HepG2 (cell line): ENCODE results near the gene FAM83F.

Experiments used
- ATF3 ChIP-seq: sonication (generic); formaldehyde crosslinking; IDR thresholded peaks from 2 replicates; pipeline ENCODE4 v1.4.0; 2020; ENCODE audit warnings: missing genetic modification reagents
- CBX1 ChIP-seq: IDR thresholded peaks from one replicate; pipeline ENCODE4 v1.6.1; 2016; ENCODE audit warnings: antibody characterized with exemption, low read depth
- CTCF ChIP-seq: sonication (generic); formaldehyde crosslinking; IDR thresholded peaks from 2 replicates; pipeline ENCODE4 v1.5.0; 2020; ENCODE audit warnings: mild to moderate bottlenecking, missing genetic modification reagents, moderate library complexity
- HOXA9 ChIP-seq: sonication (generic); formaldehyde crosslinking; IDR thresholded peaks from 2 replicates; pipeline ENCODE4 v1.8.1; 2022; ENCODE audit warnings: missing genetic modification reagents, mild to moderate bottlenecking, moderate library complexity, borderline replicate concordance
- MAZ ChIP-seq, 2 experiments: sonication (generic) in 1 of 2; formaldehyde crosslinking in 1 of 2; IDR thresholded peaks; 2 replicates each; pipeline versions ENCODE4 v1.5.0 to v1.6.1; 2012 to 2020; ENCODE audit warnings: low read depth in 2 of 2, mild to moderate bottlenecking in 2 of 2, borderline replicate concordance in 1 of 2, improper control_type of control experiment in 1 of 2, low read length in 1 of 2, missing genetic modification reagents in 1 of 2, moderate library complexity in 1 of 2
- NFKBIZ ChIP-seq: IDR thresholded peaks from 2 replicates; pipeline ENCODE4 v1.6.1; 2018; ENCODE audit warnings: missing genetic modification reagents, missing compliant biosample characterization
- POLR2A ChIP-seq, 2 experiments: IDR thresholded peaks; 2 replicates each; pipeline ENCODE4 v1.6.1; 2011; ENCODE audit warnings: low read depth in 2 of 2, low read length in 2 of 2, mild to moderate bottlenecking in 1 of 2, moderate library complexity in 1 of 2; ENCODE audit not compliant: insufficient read depth in 1 of 2
- SMARCC2 ChIP-seq: fragments of 450-650 bp; IDR thresholded peaks from 2 replicates; pipeline ENCODE4 v1.6.1; 2017; ENCODE audit warnings: antibody characterized with exemption, mild to moderate bottlenecking
- UBTF ChIP-seq: sonication (generic); formaldehyde crosslinking; IDR thresholded peaks from 2 replicates; pipeline ENCODE4 v1.4.0; 2020; ENCODE audit warnings: mild to moderate bottlenecking, missing genetic modification reagents
- TF ChIP-seq, protein P1 (sequence below), 2 experiments: IDR thresholded peaks; 2 replicates each; pipeline ENCODE4 v1.6.1; 2011 to 2012; ENCODE audit warnings: low read length in 2 of 2, borderline replicate concordance in 1 of 2, low read depth in 1 of 2, mild to moderate bottlenecking in 1 of 2, moderate library complexity in 1 of 2
- TF ChIP-seq, protein P2 (sequence below): sonication (generic); formaldehyde crosslinking; IDR thresholded peaks from 2 replicates; pipeline ENCODE4 v1.5.0; 2020; ENCODE audit warnings: missing genetic modification reagents, mild to moderate bottlenecking, borderline replicate concordance
- TF ChIP-seq, protein P3 (sequence below): sonication (generic); formaldehyde crosslinking; IDR thresholded peaks from 2 replicates; pipeline ENCODE4 v1.4.0; 2020; ENCODE audit warnings: missing genetic modification reagents

DNA sequence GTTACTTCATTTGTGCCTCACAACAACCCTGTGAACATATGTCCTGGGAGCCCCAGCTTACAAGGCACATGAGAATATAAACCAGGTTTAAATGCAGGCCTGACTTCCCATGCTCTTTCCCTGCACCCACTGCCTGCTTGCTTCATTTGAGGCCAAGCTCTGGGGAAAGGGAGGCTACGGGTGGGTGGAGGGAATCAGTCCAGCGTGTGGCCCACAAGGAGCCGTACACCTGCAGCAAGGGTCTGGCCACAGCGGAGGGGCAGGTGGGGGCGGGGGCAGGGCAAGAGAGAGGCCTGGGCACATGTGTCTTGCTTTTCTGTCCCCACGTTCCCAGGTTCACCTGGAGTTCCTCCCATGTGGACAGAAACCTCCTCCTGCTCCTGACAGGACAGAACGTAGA is 26.2 kb downstream of the FAM83F start:
- TF ChIP-seq CTCF (CRISPR knock-in tag) (no peak), MAZ (IDR thresholded peaks at IDR 0.05; ENCODE audit: borderline replicate concordance, low read depth, low read length) (no peak), MAZ (CRISPR knock-in tag; IDR thresholded peaks at IDR 0.05; ENCODE audit: low read depth) (no peak), UBTF (no peak), CBX1 (no peak), POLR2A (IDR thresholded peaks at IDR 0.05; ENCODE audit: insufficient read depth in 1 of 2, low read depth in 2 of 2, low read length in 2 of 2) (no peak), ATF3 (CRISPR knock-in tag) (no peak), NFKBIZ (no peak), SMARCC2 (no peak), HOXA9 (no peak)
- TF ChIP-seq, protein P1, sequence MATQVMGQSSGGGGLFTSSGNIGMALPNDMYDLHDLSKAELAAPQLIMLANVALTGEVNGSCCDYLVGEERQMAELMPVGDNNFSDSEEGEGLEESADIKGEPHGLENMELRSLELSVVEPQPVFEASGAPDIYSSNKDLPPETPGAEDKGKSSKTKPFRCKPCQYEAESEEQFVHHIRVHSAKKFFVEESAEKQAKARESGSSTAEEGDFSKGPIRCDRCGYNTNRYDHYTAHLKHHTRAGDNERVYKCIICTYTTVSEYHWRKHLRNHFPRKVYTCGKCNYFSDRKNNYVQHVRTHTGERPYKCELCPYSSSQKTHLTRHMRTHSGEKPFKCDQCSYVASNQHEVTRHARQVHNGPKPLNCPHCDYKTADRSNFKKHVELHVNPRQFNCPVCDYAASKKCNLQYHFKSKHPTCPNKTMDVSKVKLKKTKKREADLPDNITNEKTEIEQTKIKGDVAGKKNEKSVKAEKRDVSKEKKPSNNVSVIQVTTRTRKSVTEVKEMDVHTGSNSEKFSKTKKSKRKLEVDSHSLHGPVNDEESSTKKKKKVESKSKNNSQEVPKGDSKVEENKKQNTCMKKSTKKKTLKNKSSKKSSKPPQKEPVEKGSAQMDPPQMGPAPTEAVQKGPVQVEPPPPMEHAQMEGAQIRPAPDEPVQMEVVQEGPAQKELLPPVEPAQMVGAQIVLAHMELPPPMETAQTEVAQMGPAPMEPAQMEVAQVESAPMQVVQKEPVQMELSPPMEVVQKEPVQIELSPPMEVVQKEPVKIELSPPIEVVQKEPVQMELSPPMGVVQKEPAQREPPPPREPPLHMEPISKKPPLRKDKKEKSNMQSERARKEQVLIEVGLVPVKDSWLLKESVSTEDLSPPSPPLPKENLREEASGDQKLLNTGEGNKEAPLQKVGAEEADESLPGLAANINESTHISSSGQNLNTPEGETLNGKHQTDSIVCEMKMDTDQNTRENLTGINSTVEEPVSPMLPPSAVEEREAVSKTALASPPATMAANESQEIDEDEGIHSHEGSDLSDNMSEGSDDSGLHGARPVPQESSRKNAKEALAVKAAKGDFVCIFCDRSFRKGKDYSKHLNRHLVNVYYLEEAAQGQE (IDR thresholded peaks at IDR 0.05; ENCODE audit: borderline replicate concordance in 1 of 2, low read depth in 1 of 2, low read length in 2 of 2), result no peak
- TF ChIP-seq, protein P2, sequence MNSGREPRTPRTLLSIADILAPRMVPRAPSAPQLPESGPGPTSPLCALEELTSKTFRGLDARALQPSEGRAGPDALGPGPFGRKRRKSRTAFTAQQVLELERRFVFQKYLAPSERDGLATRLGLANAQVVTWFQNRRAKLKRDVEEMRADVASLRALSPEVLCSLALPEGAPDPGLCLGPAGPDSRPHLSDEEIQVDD (CRISPR knock-in tag), result no peak
- TF ChIP-seq, protein P3, sequence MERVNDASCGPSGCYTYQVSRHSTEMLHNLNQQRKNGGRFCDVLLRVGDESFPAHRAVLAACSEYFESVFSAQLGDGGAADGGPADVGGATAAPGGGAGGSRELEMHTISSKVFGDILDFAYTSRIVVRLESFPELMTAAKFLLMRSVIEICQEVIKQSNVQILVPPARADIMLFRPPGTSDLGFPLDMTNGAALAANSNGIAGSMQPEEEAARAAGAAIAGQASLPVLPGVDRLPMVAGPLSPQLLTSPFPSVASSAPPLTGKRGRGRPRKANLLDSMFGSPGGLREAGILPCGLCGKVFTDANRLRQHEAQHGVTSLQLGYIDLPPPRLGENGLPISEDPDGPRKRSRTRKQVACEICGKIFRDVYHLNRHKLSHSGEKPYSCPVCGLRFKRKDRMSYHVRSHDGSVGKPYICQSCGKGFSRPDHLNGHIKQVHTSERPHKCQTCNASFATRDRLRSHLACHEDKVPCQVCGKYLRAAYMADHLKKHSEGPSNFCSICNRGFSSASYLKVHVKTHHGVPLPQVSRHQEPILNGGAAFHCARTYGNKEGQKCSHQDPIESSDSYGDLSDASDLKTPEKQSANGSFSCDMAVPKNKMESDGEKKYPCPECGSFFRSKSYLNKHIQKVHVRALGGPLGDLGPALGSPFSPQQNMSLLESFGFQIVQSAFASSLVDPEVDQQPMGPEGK (CRISPR knock-in tag), result no peak
